Activated CD8-positive, alpha-beta T cell treated with anti-CD3 and anti-CD28 coated beads, Interleukin-2, amount 10 ng/mL, durations not matched to agents 7 days and 5 days (primary cell): ENCODE measurements around the gene MPZL1. TPM values are rescaled to one million over a fixed set of nuclear protein-coding genes. Genes with fewer than 3 reads are reported as not detected.
A peak's percentile ranks its signal among the peaks of the same experiment; 100 is the strongest.

Source experiments
- ATAC-seq: fragments of 150-1000 bp; cut with Tn5 transposase; one replicate; pipeline ENCODE4 v1.10.0; 2021; ENCODE audit warnings: moderate library complexity
- CTCF ChIA-PET: fragments of 350-600 bp; sonication (Branson Sonifier 250); formaldehyde crosslinking; loops from one replicate; lab custom pipeline; 2021; ENCODE audit warnings: antibody characterized with exemption; lab: Charles Lee
- POLR2A ChIA-PET: fragments of 350-600 bp; sonication (Branson Sonifier 250); formaldehyde crosslinking; loops from one replicate; lab custom pipeline; 2021; ENCODE audit warnings: antibody characterized with exemption; lab: Charles Lee
- DNase-seq: peaks from one replicate; pipeline ENCODE4 v3.0.0-alpha.2; 2020
- H3K27ac Mint-ChIP-seq: one replicate; pipeline ENCODE4 v1.8.0; 2021; ENCODE audit warnings: mild to moderate bottlenecking, mixed read lengths
- H3K27me3 Mint-ChIP-seq: one replicate; pipeline ENCODE4 v1.8.0; 2021; ENCODE audit warnings: low read depth, mixed read lengths
- H3K36me3 Mint-ChIP-seq: one replicate; pipeline ENCODE4 v1.8.0; 2021; ENCODE audit warnings: low read depth, mixed read lengths
- H3K4me1 Mint-ChIP-seq: one replicate; pipeline ENCODE4 v1.8.0; 2021; ENCODE audit warnings: low read depth, mixed read lengths
- H3K4me3 Mint-ChIP-seq: one replicate; pipeline ENCODE4 v1.8.0; 2021; ENCODE audit warnings: mild to moderate bottlenecking, mixed read lengths
- H3K9me3 Mint-ChIP-seq: one replicate; pipeline ENCODE4 v1.8.0; 2022; ENCODE audit warnings: mixed read lengths; ENCODE audit not compliant: insufficient read depth
- total RNA-seq, 2 experiments: library from RNA; stranded (reverse); gene quantifications; one replicate each; pipeline ENCODE4 v1.2.3, GENCODE V29; 2021

The MPZL1 gene
- total RNA-seq, 2 experiments from 2014 or later, result 12.5 to 13.6 TPM

DNA sequence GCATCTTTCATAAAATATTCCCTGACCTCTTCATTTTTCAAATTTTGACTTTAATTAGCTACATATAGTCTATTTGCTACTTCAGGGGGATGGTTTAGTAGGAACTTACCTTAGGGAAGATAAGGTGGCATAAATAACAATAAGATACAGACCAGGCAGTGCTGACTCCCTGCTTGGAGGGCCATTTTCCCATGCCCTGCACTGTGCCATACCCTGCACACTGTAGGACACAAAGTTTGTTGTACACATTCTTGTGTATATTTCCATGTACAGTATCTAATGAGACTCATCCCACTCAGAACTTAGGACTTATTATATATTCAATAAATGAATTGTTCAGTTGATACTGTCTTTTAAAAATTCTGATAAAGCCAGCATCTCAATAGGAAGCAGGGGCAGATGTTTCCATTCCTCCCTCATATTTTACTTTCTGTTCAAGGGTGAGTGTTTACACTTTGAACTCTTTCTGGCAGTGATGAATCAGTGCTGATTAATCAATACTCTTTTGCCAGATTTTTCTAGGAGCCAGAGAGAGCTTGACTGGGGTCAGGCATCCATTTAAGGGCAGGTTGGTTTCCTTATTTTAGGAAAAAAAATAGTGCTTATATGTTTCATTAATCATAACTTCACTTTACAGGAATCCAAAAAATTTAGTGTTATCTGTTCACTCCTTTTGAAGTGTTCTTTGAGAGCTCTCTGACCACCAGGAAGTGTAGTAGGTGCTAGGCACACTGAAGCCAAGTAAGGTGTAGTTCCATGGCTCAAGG lies 30.6 kb downstream of the MPZL1 start:
- POLR2A ChIA-PET, result interaction anchor here (0.9 to 1.1 kb wide), 2 partner anchors 44 to 184 kb away, joined by 3 to 4 read pairs; no protein-coding TSS in a partner anchor
- DNase-seq (no peak), ATAC-seq (no peak)
- Mint-ChIP-seq H3K4me1 (peaks cover 14% of the 10 kb centered on the region), H3K4me3 (no peak overlapping the region), H3K9me3 (no peaks in the 10 kb centered on the region), H3K36me3 (no peaks in the 10 kb centered on the region), H3K27ac (peak overlapping the region; percentile 12), H3K27me3 (no peaks in the 10 kb centered on the region)
- CTCF ChIA-PET, result interaction anchor here (1.3 to 1.9 kb wide), 3 partner anchors 9 to 330 kb away, joined by 4 to 8 read pairs (median 4); no protein-coding TSS in a partner anchor

DNA sequence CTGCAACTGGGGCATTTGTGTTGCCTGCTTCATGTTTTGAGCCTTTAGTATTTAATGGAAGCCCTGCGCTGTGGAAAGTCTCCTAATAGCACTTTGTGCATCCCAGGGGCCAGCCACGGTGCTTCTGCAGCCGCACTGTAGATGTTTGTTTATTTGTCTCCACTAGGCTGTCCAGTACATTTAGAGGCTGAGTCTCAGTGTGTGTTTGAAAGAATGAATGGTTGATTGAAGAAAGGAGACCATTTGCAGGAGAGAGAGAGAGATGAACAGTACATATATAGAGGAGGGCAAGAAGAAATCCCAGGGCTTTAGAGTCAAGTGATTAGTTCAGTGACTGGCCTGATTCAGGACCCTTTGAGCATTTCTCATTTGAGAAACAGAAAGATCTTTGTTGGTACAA lies 33.9 kb downstream of the MPZL1 start:
- ChIA-PET CTCF (no interaction called here), POLR2A (no interaction called here)
- Mint-ChIP-seq H3K27ac (no peak overlapping the region), H3K36me3 (no peaks in the 10 kb centered on the region), H3K4me1 (peaks cover 15% of the 10 kb centered on the region), H3K4me3 (no peak overlapping the region), H3K27me3 (no peaks in the 10 kb centered on the region), H3K9me3 (no peaks in the 10 kb centered on the region)
- ATAC-seq (no peak), DNase-seq (no peak)

DNA sequence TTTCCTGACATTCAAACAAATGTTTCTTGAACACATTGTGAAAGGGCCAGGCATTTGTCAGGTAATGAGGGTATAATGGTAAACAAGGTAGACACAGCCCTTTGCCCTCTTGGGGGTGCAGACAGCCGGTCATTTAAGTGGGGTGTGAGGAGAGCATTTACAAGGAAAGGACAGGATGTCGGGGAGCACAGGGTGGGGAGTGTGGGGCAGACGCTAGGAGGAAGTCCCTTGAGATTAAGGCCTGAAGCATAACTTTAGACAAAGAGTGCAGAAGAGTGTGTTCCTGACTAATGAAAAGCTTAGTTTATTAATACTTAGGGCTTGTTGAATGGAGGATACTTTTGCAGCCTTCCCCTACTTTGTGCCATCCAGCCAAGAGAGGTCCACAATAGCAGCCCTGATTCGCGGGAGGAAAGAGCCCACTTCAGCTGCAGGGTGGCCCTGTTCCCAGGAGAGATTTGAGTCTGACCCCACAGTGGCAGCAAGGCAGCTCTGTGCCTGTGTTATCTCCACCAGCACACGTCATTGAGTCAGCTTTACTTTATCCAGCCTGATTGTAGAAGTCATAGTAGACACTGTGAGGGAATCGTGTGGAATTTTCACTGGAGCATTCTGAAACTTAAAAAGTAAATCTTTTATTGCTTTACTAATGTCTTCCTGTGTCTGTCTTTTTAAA lies 35.1 kb downstream of the MPZL1 start:
- Mint-ChIP-seq H3K4me3 (no peak overlapping the region), H3K4me1 (peaks cover 26% of the 10 kb centered on the region), H3K27ac (no peak overlapping the region), H3K27me3 (no peaks in the 10 kb centered on the region), H3K36me3 (no peaks in the 10 kb centered on the region), H3K9me3 (no peaks in the 10 kb centered on the region)
- ChIA-PET CTCF (no interaction called here), POLR2A (no interaction called here)
- DNase-seq, result no peak
- ATAC-seq, result no peak

DNA sequence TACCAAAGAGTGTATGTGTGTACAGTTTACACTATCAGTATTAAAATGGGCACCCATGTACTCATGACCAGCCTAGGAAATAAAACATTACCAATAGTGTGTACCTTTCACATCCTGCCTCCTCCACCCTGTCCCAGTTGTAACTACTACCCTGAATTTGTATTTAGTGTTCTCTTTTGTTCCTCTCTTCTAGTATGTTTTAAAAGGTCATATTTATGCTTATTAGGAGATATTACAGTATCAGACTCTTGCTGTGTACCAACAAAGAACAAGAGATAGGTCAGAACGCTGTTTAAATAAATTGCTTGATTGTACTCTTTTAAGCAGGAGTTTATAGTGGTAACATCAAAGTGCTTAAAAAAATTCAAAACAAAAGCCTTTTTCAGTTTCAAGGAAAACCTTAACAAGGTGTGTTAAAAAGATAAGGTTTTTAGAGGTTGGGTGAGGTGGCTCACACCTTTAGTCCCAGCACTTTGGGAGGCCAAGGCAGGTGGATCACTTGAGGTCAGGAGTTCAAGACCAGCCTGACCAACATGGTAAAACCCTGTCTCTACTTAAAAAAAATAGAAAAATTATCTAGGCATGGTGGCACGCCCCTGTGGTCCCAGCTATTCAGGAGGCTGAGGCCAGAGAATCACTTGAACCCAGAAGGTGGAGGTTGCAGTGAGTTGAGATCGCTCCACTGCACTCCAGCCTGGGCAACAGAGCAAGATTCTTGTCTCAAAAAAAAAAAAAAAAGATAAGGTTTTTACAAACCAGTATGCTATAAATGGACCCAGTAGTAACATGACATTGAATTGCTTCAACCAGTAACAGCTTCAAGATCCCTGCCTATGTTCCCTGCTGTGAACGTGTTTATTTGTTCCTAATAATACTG lies 35.9 kb downstream of the MPZL1 start:
- ChIA-PET POLR2A (no interaction called here), CTCF (no interaction called here)
- Mint-ChIP-seq H3K36me3 (no peaks in the 10 kb centered on the region), H3K27ac (no peak overlapping the region), H3K4me3 (no peak overlapping the region), H3K4me1 (peaks cover 26% of the 10 kb centered on the region), H3K27me3 (no peaks in the 10 kb centered on the region), H3K9me3 (no peaks in the 10 kb centered on the region)
- DNase-seq (no peak), ATAC-seq (no peak)

DNA sequence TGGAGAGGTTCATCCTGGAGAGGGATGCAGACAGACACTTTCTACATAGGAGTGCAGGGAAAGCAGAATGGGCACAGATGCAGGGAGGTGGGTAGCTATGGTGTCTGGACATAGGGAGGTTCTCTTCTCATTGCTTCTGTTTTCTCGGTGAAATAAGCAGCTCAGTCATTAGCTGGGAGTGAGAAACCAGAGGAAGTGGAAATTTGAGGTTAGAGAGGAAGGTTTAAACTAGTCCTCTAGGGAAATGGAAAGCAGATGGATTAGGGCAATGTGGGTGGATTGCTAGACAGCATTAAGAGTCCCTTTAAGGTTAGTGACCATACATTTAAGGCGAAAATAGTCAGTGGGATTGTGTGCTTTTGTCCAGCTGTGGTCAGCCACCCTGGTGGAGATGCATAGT lies 39.6 kb downstream of the MPZL1 start:
- Mint-ChIP-seq H3K27ac (peak overlapping the region; percentile 64), H3K4me3 (no peak overlapping the region), H3K36me3 (no peaks in the 10 kb centered on the region), H3K4me1 (peaks cover 24% of the 10 kb centered on the region), H3K27me3 (no peaks in the 10 kb centered on the region), H3K9me3 (no peaks in the 10 kb centered on the region)
- ATAC-seq (no peak), DNase-seq (no peak)
- CTCF ChIA-PET, result interaction anchor here (0.8 to 2.6 kb wide), 11 partner anchors 8 to 321 kb away, joined by 3 to 10 read pairs (median 4); partner anchors contain the start of gene MPZL1
- POLR2A ChIA-PET, result interaction anchor here (1.7 kb wide), 1 partner anchor 175 kb away, joined by 7 read pairs; the partner anchor contains the start of genes DCAF6 and MPC2

DNA sequence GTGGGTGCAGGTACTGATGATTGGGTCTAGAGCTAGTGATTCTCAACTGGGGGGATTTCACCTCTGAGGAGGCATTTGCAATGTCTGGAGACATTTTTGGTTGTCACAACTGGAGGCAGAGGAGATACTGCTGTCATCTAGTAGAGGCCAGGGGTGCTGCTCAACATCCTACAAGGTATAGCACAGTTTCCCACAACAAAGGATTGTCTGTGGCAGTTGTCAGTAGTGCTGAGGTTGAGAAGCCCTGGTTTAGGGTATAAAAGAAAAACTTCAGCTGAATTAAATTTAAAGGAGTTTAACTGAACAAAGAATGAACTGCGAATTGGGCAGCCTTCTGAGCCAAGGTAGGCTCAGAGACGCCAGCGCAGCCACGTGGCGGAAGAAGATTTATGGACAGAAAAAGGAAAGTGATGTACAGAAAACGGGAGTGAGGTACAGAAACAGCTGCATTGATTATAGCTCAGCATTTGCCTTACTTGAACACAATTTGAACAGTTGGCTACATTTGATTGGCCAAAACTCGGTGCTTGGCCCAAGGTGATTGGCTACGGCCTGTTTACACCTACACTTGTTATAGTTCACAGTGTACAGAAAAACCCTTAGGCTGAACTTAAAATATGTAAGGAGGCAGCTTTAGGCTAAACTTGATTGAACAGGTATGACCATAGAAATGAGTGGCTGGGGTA lies 40.4 kb downstream of the MPZL1 start:
- ChIA-PET POLR2A (interaction anchor here (1.7 kb wide), 1 partner anchor 174 kb away, joined by 7 read pairs; the partner anchor contains the start of genes DCAF6 and MPC2), CTCF (interaction anchor here (0.6 to 2.6 kb wide), 14 partner anchors 9 to 320 kb away, joined by 3 to 10 read pairs (median 4); partner anchors contain the start of gene MPZL1)
- no peaks in the 10 kb centered on the region for H3K9me3 Mint-ChIP-seq
- H3K27ac Mint-ChIP-seq, result peak overlapping the region; percentile 64
- peak; percentile 67 for DNase-seq
- H3K36me3 Mint-ChIP-seq, result no peaks in the 10 kb centered on the region
- H3K4me3 Mint-ChIP-seq, result peak overlapping the region; percentile 9
- no peaks in the 10 kb centered on the region for H3K27me3 Mint-ChIP-seq
- peaks cover 24% of the 10 kb centered on the region for H3K4me1 Mint-ChIP-seq
- ATAC-seq, result peak; percentile 99

DNA sequence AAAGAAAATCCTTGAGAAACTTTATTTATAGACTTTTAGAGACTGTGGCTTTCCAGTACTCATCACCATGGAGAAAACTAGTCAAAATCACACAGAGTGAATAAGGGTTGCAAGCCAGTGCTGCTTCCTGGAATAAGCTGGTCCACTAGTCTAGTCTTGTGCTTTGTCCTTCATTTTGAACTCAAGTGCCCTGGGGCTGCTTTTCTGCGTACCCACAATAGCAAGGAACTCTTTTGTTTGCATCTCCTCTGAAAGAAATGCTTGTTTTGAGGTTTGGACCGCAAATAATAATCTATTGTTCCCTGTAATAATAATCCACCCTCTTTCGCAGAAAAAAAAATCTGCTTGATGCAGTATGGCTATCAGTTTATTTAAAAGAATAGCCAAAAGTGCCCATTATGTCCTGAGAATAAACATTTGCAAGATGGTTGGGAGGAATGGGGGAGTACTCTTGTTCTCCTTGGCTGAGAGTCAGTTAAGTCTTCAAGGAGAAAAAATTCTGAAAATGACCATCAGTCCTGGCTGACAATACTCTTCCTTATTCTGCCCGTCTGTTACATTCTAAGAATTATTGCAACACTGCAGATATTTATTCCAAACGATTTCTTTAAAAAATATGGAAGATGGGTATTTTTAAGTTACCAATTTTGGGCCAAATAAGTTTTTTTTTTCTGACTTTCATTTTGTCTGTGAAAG lies 41.9 kb downstream of the MPZL1 start:
- Mint-ChIP-seq H3K4me1 (peaks cover 30% of the 10 kb centered on the region), H3K9me3 (no peaks in the 10 kb centered on the region), H3K27ac (no peak overlapping the region), H3K27me3 (no peaks in the 10 kb centered on the region), H3K4me3 (no peak overlapping the region), H3K36me3 (no peaks in the 10 kb centered on the region)
- ChIA-PET CTCF (no interaction called here), POLR2A (no interaction called here)
- no peak for DNase-seq
- no peak for ATAC-seq

DNA sequence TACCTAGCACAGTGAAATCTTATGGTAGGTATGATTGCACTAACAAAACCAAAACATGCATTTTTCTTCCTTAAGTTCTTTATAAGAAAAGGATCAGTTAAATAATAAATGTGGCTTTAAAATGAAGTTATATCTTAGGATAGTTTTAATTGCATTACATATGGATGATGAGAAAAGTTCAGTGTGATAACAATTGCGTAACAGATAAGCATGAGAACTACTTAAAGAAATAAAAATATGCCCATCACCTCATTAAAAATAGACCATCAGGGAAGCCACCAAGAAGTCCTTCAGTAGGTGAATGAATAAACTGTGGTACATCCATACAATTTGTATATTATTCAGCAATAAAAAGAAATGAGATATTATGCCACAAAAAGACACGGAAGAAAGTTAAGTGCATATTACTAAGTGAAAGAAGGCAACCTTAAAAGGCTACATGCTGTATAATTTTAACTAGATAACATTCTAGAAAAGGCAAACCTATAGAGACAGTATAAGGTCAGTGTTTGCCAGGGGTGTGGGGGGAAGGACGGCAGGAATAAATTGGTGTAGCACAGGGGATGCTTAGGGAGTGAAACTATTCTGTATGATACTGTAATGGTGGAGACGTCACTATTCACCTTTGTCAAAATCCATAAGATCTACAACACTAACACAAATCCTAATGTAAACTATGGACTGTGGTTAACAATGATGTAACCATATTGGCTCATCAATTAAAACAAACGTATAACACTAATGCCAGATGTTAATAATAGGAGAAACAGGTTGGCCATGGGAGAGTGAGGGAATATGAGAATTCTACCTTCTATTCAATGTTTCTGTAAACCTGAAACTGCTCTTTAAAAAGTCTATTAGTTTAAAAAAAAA lies 42.9 kb downstream of the MPZL1 start:
- ChIA-PET POLR2A (no interaction called here), CTCF (no interaction called here)
- ATAC-seq (no peak), DNase-seq (no peak)
- Mint-ChIP-seq H3K36me3 (peaks cover 1% of the 10 kb centered on the region), H3K9me3 (no peaks in the 10 kb centered on the region), H3K27ac (no peak overlapping the region), H3K27me3 (no peaks in the 10 kb centered on the region), H3K4me1 (peaks cover 30% of the 10 kb centered on the region), H3K4me3 (no peak overlapping the region)

DNA sequence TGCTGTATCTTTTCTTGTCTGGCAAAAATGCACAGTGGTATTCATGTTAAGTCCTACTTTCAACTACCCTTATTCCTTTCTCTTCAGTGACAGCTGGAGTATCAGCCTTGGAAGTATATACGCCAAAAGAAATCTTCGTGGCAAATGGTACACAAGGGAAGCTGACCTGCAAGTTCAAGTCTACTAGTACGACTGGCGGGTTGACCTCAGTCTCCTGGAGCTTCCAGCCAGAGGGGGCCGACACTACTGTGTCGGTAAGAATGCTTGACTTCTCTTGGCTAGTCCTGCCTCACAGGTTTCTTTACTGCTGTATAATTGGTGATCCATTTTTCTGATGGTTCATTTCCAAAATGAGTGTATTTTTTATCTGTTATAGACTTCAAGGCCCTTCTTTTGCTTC lies 43.7 kb downstream of the MPZL1 start:
- H3K36me3 Mint-ChIP-seq, result peaks cover 4% of the 10 kb centered on the region
- ChIA-PET POLR2A (no interaction called here), CTCF (no interaction called here)
- H3K9me3 Mint-ChIP-seq, result no peaks in the 10 kb centered on the region
- DNase-seq (no peak), ATAC-seq (no peak)
- H3K27ac Mint-ChIP-seq, result no peak overlapping the region
- no peaks in the 10 kb centered on the region for H3K27me3 Mint-ChIP-seq
- H3K4me1 Mint-ChIP-seq, result peaks cover 30% of the 10 kb centered on the region
- H3K4me3 Mint-ChIP-seq, result no peak overlapping the region

DNA sequence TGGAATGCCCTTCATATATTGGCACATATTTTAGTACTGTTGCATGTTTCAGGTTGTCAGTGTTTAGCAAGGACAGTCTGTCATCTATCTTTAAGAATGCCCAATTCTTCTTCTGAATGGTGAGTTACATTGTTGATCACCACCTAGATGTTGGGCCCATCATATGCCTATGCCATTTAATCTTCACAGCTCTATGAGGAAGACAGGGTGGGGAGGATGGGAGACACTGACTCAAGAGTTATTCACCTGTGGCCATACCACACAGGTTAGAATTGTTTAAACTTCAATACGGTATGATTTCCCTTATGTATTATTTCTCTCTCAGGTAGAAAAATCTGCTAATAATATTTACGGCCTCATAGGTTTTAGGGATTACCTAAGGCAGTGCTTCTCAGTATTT lies 44.8 kb downstream of the MPZL1 start:
- no peak for ATAC-seq
- H3K4me3 Mint-ChIP-seq, result no peak overlapping the region
- no peak overlapping the region for H3K27ac Mint-ChIP-seq
- peaks cover 21% of the 10 kb centered on the region for H3K4me1 Mint-ChIP-seq
- H3K36me3 Mint-ChIP-seq, result peaks cover 8% of the 10 kb centered on the region
- POLR2A ChIA-PET, result no interaction called here
- DNase-seq, result no peak
- CTCF ChIA-PET, result no interaction called here
- H3K27me3 Mint-ChIP-seq, result no peaks in the 10 kb centered on the region
- no peaks in the 10 kb centered on the region for H3K9me3 Mint-ChIP-seq
